ENCODE data around the gene CPEB4.

CPEB4 gene

DNA sequence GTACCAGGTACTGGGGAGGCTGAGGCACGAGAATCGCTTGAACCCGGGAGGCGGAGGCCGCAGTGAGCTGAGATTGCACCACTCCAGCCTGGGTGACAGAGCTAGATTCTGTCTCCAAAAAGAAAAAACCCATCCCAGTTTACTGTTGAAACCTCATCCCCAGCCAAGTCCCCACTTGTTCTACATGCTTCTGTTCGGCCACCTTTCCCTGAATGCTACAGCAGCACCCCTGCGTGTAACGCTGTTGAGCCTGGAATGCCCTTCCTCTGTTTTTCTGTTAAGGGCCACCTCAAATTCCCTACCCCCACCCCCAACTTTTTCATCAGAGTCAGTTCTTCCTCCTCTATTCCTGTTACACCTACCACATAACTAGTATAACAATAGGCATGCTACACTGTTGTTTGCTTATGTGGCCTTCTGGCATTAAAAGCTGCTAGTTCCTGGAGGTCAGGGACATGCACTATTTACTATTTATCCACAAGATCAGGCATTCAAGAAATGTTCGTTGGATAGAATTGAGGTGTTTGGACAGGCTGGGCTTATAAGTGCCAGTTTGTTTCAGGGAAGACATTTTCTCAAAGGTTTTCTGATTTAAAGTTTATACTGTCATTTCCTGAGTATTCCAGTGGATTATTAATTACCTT is 53.7 kb downstream of the CPEB4 start:
- DNase-seq (ENCODE audit: low spot score), result no peak

DNA sequence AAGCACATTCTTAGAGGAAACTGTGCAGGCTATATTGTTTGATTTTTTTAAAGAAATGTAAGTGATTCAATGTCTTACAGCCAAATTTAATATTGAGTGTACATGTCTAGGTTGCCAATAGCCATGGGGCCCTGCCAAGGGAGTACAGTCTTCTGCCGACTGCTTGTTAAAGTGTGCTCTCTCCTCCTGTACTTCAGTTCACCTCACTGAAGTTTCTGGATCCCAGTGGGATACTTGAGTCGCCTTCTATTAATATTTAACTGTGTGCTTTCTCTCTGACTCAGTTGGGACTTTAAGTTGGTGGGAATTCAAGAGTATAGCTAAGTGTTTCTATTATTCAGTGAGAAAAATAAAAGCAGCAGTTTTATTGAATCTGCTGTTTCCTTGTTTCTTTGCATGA is 56.4 kb downstream of the CPEB4 start:
- no peak for DNase-seq (ENCODE audit: low spot score)

DNA sequence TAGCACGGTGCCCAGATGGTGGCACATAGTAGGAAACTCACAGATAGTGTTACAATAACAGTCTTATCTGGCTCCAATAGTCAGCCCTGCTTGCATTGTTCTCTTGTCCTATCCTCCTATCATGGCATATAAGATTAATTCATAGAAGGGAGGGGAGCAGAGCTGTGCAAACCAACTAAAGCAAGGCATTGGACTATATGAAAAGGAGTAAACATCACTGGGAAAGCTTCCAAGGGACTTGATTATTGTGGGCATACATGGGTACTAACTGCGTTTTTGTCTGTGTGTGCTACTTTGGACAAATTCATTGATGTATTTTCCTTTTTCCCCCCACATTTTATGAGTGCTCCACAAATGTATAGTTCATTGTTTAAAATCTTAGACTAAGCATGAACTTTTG is 57.0 kb downstream of the CPEB4 start:
- DNase-seq (ENCODE audit: low spot score), result no peak

DNA sequence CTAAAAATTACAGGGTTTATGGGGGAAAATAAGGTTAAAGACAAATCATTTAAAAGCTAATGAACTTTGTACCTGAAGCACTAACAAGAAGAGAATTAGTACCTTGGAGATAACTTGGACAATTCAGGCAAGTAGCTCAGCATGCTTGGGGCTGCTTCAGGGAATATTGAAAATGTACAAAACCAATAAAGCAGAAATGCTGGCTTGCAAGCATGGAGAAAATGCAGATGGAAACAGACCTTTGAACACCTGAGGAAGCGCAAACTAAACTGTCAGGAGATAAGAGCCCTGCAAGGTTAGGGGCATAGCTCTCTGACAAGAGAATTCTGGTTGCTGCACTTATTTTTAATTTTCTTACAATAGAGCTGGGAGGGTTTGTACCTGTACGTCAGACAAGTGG is 58.2 kb downstream of the CPEB4 start:
- DNase-seq (ENCODE audit: low spot score), result no peak

DNA sequence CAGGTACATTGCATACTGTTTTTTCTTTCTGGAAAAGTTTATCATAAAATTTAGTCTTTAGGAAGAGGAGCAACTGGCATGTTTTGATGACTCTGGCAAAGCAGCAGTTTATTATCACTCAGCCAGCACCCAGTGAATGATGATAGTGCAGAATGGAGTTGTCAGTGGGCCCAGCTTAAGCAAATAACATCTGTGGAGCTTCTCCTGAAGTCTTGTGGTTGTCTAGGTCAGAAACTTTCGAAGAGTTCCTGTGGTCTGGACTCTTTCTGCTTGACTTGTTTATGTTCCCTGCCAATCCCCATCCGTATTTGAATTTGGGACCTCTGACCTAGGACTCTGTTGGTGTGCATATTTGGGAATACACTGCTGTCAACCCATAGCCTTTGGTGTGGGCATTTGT is 62.7 kb downstream of the CPEB4 start:
- no peak for DNase-seq (ENCODE audit: low spot score)

DNA sequence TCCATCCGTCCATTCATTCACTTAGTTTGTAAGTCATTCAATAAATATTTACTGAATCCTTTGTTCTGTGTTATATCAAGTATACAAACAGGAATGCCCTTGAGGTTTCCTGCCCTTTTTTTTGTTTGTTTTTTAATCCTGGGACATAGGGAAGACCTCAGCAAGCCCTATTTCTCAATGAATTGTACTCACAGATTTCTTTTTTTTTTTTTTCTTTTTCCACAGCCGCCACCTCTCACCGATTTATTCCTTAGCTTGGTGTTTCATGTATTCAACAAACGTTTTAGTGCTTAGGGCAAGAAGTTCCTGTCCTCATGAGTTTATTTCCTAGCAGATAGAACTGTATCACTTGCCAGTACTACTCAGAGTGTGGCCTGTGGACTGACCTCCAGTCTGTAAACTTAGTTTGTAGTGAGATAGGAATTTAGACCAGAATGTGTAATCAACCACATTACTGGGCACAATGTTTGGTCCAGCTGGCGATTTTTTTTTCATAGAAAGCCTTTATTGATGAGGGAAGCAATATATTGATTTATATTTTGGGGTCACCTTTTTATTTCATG is 65.5 kb downstream of the CPEB4 start:
- no peak for DNase-seq (ENCODE audit: low spot score)

DNA sequence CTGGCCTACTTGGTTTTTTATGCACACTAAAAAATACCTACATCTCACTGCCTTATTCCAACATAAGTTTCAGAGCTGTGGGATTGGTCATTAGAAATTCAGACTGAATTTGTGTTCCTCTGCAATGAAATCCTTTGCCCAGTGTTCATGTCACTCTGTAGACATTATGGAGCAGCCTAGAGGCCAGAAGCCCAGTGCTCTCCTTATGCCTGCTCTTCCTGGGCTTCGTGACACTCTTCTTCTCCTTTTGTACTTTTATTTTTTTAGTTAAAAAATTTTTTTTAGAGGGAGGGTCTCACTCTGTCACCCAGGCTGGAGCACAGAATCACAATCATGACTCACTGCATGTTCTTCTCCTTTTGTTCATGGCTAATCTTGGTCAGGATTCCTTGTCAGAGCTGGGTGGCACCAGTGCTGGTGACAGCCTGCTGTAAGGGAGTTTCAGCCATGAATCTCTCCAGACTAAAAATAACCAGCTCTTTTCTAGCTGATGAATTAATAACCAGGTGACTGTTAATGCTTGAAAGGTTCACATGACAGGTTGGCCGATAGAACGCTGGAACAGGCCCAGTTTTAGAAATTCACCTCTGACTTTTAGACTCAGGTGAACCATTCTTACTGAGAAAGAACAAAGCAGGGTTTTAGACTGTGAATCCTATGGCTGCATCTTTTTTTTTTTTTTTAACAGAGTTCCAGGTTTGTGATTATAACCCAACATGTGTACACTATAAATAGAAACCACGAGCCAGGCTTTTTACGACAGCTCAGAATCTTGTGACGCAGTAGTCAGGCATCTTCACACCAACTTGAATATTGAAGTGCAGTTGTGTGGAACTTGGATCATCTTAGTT is 66.7 kb downstream of the CPEB4 start:
- peak; percentile 50 for DNase-seq (ENCODE audit: low spot score)

DNA sequence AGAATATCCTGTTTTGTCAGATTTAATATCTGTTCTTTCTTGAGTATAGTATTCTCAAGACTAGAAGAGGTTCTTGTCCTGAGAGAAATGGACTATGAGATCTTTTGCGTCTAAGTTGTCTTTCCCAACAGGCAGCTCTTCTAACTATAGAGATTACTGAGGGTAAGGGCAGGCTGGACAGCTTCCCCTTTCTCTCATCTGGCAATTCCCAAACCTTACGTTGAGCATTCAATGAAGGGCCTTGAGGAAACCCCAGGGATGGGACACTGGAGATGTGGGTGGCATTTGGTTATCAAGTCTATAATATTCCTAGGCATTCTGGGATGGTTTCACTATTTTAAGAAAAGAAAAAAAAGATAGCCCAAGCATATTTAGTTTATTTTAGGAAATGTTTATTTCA is 72.8 kb downstream of the CPEB4 start:
- no peak for DNase-seq (ENCODE audit: low spot score)

DNA sequence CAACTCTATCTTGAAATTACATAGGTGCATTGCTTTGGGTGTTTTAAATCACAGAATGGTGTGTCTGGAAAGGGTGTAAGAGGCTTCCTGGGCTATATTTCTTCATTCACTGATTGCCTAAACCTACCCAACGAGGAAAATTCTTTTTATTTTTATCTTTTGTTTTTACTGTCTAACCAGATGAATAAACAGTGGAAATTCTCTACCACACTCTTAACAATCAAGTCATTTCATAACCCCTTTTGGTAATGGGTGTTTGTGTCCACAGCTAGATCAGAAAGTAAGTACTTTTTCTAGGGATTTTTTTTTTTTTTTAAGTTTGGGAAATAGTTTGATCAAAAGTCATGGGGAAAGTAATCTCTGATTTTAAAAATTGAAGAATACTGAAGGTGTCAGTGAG is 73.3 kb downstream of the CPEB4 start:
- no peak for DNase-seq (ENCODE audit: low spot score)

DNA sequence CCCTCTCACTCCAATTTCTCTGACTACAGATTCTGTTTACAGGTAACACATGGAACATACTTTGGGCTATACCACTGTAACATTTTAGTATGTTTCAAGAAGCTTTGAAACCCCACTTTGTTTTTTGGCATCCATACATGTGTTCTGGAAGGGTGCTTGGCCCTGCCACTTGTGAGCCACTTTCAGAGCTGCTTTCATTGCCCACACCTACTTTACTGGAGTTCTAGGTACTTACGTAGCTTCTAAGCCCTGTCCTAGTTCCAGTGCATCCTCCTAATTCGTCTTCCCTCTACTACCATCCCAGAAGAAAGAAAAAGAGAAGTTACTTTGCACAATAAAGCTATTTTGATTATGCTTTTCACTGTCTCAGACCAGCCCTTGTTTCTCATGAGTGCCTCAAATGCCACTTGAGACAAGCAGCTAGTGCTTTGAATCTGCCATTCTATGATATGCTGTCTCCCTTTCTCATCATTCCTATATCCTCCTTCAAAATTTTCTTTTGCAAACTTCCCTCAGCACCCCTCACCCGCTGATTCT is 74.4 kb downstream of the CPEB4 start:
- DNase-seq (ENCODE audit: low spot score), result no peak

DNA sequence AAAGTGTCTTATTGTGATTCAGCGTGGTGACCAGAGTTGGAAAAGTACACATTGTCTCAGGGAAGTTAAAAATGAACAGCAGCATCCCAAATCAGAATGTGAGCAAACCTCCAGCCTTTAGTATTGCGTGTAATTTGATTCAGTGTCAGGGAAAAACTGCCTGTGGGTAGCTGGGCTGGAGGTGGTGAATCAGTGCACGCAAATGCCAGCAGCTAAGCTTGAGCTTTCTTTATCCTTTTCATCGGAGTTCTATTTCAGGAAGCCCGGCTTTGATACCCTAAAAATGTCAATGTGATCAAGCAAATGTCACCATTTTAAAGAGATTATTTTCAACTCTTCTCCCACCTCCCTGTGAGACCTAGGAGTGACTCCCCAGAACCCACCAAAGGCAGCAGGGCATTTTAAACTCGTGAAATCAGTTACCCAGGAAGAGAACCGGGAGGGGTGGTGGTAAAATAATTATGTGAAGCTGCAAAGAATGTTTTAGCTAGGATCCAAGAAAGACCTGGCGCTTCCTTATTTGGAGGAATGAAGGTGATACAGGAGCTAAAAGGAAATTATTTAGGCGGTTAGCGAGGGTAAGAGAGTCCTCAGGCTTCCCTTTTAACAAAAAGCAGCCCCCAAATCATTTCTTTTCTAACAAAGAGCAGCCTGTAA is 75.2 kb downstream of the CPEB4 start:
- DNase-seq (ENCODE audit: low spot score), result peak; percentile 80

DNA sequence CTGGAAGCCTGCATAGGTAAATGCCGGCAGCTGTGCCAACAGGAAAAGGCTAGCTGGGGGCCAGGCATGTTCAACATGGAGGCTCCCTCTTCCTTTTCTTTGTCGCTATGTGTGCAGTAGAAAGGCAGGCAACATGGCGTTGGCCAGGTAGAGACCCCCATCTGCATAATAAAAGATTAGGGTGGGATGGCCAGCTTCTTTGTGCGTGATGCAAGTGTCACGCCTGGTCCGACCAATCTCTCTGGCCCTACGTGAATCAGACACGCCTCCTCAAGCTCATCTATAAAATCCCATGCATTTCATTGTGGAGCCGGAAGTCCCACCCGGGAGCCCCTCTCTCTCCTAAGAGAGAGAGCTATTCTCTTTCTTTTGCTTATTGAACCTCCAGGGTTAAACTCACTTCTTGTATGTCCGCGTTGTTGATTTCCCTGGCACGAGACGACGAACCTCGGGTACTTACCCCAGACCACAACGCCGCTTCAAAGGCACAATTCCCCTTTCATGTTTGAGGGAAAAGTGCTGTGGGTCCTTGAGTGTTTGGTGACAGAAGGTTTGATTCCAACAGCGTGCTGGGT is 75.8 kb downstream of the CPEB4 start:
- no peak for DNase-seq (ENCODE audit: low spot score)

DNA sequence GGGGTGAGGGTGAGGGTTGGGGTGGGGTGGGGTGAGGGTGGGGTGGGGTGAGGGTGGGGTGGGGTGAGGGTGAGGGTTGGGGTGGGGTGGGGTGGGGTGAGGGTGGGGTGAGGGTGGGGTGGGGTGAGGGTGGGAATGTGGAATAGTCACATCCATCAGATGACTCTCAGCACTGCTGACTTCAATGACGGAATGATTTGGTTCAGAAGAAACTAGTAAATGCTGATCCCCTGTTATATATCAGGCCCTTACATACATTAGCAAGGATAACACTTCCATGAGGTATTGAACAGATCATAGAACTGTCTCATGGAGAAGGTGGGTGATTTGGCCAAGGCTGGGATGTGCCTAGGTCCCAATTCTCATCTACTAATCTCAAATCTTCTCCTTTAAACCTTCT is 76.4 kb downstream of the CPEB4 start:
- DNase-seq (ENCODE audit: low spot score), result no peak

DNA sequence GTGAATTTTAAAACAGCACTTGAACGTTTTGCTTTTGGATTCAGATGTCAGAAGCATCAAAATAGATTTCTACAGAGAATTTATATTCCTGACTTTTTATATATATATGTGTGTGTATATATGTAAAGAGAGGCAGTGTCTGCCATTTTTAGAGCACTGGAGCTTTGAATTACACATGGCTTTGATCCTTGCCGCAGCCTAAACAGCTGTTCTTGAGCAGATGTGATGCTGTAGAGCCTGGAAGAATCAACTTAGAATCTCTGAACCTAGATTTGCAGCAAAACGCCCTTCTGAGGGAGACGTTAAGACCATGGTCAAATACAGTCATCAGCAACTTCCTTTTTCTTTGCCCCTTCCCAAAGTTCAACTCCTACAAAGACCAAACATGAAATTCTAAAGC is 79.1 kb downstream of the CPEB4 start:
- no peak for DNase-seq (ENCODE audit: low spot score)

DNA sequence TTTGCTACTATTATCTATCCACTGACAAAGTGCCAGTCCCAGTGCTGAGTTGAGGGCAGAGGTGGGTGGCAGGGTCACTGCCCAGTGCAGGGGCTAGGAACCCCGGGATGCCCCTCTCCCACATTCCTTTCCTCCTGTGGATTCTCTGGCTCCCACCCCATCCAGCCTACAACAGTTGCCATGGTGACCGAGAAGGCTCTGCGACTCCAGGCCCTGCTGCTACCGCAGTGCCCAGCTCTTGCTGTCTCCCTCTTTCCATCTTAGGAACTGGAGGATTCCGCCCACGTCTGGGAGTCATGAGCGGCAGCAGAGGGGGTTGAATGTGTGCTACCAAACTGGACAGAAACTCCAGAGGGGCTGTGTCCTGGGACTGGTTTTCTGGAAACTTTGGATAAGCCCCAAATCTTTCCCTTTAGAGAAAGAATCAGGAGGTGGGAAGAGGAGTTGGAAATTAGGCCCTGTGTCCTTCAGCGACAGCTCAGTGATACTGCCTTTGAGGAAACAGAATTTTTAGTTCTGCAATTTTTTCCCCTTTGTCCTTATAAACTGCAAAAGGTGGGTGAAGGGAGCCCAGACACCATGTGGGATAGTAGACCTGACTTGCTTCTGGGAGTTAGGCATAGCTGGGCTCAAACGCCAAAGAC is 80.1 kb downstream of the CPEB4 start:
- DNase-seq (ENCODE audit: low spot score), result no peak

DNA sequence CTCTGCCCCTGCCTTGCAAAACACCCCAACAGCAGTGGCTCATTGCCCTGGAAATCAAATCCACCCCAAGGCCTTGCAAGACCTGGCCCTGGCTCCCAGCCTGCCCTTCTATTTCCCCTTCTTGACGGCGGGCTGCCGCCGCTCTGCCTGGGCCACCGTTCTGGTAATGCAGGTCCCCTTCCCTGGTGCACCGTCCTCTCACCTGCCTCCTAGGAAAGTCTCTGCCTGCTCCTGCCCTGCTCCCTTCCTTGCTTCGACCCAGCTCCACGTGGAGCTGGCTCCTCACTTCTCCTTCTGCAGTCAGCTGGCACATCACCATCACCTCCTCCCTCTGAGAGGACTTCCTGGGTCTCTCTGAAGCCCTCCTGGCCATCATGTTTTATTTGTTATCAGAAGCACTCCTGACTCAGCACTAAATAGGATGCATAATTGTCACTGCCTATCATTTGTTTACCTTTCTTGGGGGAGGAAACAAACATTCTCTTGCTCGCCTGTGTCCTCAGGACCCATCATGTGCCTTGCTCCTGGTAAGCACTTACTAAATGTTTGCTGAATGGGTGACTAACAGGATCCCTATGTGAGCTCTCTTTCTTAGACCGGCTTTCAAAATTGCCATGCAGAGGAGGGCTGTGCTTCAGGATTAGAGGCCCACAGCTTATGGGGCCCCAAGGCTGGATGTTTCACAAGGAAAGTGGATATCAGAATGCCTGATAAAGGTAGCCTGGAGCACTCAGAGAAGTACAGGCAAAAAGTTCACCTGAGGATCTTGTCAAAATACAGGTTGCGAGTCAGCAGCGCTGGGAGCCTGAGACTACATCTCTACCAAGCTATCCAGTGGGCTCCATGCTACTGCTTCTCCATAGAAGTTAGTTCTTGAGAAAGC is 81.3 kb downstream of the CPEB4 start:
- DNase-seq (ENCODE audit: low spot score), result no peak

DNA sequence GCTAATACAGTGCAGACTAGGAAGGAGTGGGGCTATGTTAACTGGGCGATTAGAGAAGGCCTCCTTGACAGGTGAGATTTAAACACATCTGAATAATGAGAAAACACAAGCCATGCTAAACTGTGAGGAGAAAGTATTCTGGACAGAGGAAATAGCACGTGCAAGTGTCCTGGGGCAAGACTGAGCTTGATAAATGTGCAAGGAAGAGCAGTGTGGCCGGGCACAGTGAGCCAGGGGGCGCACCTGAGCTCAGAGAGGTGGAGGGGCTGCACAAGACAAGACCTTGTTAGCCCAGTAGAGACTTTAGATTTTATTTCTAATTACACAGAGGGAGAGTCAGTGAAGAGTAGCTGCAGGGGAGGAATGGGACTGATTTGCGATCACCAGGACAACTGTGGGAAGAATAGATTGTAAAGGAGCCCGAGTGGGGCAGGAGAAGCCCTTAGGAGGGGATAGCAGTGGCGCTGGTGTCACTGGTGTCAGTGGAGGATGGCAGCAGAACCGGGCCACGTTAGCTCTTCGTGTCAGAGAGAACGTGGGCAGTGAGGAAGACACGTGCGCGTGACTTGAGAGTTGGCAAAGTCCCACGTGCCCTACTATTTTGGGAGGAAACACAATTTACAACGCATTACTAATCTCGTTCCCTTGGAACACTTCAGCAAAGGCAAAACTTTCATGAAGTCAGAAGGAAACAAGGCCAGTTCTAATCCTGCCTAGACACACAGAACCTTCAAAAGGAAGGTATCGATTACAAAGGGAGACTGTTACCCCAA is 82.9 kb downstream of the CPEB4 start:
- no peak for DNase-seq (ENCODE audit: low spot score)

DNA sequence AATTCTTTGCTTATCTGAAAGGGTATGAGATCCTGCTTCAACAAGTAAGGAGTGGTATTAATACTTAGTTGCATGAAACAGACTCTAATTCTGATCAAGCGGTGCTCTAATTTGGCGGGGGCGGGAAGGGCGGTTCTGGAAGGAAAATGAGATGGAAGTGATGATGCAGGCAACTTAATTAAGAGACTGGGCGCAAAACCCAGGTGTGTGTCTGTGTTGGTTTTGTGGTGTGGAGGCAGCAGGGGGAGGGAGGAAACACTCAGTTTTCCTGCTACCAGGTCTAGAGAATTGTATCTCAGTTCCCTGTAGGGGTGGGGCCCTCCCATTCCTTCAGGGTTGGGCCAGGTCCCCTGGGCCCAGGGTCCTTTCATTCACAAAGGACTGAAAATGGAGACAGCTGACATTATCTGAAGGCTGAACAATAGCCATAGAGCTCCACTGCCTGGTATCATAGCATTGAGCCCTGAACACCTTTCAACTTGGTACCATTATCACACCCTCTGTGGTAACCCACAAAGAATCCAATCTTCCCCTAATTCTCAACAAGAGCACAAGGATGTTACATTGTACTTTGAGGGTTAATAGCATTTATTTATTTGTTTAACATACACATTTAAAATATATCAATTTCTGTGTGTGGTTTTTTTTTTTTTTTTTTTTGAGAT is 83.7 kb downstream of the CPEB4 start:
- DNase-seq (ENCODE audit: low spot score), result no peak

DNA sequence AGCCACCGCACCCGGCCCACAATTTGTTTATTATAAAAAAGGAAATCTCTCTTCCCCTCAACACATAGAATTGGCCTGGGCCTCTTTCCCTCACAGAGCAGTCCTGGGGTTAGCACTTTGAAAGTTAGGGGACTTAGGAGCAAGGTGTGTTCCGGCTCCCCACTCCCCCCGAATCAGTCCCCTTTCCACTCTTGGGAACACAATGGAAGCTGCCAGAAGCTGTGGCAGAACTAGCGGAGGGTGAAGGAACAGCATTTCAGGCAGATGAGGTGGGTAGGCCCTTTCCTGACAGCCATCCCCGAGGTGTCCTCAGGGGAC is 84.4 kb downstream of the CPEB4 start:
- DNase-seq (ENCODE audit: low spot score), result no peak

All from putamen (tissue), 1 donor.